NCI-H1092 (cell line): ENCODE data around the gene IDI1.
"Not testable (repeated sequence)": the region's sequence is repeated elsewhere in the genome, so short reads cannot be mapped to it uniquely, and the experiment has no call there.

ENCODE experiments used
- DNase-seq: peaks from one replicate; lab custom pipeline; 2025; lab: John Stamatoyannopoulos, UW

IDI1 gene

GRCh38 chr10:1034758-1035157 lies 14.2 kb downstream of the IDI1 start:
- DNase-seq = no peak

GRCh38 chr10:1033601-1034000 lies 15.3 kb downstream of the IDI1 start:
- no peak for DNase-seq

DNA sequence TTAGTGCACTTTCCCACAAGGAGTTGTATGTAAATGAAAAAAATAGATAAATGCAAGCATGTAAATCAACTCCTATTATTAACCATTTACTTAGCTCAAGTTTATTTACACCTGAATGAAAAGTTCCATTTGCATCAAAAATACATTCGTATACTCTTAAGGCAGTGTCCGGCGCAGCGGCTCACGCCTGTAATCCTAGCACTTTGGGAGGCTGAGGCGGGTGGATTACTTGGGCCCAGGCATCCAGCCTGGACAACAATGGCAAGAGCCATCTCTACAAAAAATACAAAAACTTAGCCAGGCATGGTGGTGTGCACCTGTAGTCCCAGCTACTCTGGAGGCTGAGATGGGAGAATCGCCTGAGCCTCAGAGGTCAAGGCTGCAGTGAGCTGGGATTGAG lies 19.1 kb downstream of the IDI1 start:
- no peak for DNase-seq

DNA sequence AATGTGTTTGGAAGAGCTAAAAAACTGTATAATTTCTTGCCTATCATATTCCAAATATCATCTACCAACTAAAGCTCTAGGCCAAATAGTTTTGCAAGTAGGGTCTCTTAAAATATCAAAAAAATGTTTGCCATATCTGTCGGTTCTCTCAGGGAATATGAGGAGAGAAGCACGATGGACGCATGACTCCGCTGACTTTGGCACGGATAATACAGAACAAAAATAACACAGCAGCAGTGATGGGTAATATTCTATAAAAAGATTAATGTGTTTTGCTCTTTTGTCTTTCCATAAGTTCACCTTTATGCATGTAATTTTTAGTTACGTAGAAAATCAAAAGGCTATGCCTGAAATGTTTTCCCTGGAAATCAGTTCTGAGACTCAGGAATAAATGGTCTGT lies 22.3 kb downstream of the IDI1 start:
- DNase-seq = no peak

DNA sequence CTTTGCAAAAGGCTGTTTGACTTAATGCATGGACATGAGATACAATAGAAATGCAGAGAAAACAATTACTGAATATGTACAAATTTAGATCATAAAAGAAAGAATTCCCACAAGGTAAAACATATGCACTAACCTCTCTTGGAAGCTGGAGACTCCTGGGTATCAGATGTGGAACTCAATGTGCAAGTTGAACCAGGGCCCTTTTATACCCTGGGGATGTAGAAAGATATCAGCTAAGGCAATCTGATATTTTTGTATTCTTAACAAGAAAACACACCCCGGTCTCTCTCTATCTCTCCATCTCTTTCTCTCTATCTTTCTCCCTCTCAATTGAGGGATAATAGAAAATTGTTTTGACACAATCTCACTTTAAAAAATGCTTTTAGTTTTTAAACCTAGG lies 23.2 kb downstream of the IDI1 start, which contains the start of gene IDI2:
Gene IDI2 (minus strand): TSS at position 177 of the 400 bp plus-strand sequence. CDS start 1,136 bp downstream, outside the sequence.
- no peak for DNase-seq

GRCh38 chr10:1024103-1024502 lies 24.8 kb downstream of the IDI1 start:
- DNase-seq = no peak

DNA sequence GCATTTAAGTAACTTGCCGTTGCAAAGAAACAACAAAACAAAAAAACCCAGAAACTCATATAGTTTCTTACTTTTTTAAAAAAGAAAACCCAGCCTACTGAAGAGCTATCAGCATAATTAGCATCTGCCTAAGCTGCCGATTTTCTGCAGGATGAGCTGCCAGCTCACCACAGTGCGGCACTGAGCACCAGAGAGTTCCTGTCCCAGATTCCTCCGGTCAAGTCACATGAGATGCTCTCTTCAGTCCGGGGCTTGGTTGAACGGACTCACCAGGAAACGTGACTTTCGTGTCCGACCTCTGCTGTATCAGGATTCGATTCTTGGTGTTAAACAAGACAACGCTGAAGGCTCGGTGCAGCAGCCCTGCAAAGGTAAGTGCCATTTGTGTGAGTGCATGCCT lies 26.5 kb downstream of the IDI1 start:
- DNase-seq = no peak

- DNase-seq = no peak
These were observed 28.0 kb downstream of the IDI1 start for GRCh38 chr10:1020958-1021357.

GRCh38 chr10:1020460-1020859 lies 28.5 kb downstream of the IDI1 start:
- no peak for DNase-seq

DNA sequence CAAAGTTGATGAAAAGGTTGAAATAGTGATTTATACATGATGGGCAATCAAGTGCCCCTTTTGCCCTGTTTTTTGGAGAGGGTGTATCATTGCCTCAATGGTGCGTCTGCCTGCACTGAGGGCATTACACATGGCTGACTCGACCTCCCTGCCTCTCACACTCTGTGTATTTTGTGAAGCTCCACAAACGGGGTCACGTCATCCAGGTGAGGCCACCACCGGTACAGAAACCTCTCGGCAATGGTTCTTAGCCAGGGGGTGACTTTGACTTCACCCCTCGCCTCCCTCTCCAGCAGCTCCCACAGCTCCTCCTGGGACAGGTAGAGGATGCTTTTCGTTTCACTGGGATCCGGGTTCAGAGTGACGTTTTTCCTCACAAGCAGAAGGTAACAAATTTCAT lies 29.6 kb downstream of the IDI1 start:
- no peak for DNase-seq

GRCh38 chr10:1015688-1016087 lies 33.2 kb downstream of the IDI1 start:
- no peak for DNase-seq

- no peak for DNase-seq
These were observed 37.2 kb downstream of the IDI1 start for GRCh38 chr10:1011696-1012095.

DNA sequence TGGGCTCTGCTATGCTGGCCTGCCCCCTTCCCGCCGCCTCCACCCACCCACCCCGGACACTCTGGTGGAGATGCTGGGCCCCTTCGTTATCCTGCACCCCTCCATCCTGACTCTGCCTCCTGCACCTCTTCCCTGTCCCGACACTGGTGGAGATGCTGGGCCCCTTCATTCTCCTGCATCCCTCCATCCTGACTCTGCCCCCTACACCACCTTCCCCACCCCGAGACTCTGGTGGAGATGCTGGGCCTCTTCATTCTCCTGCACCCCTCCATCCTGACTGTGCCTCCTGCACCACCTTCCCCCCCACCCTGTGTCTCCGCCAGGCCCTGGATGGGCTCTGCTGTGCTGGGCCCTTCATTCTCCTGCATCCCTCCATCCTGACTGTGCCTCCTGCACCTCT lies 38.2 kb downstream of the IDI1 start:
- DNase-seq = no peak

- DNase-seq = not testable (repeated sequence)
These were observed 39.0 kb downstream of the IDI1 start for GRCh38 chr10:1009947-1010346.

DNA sequence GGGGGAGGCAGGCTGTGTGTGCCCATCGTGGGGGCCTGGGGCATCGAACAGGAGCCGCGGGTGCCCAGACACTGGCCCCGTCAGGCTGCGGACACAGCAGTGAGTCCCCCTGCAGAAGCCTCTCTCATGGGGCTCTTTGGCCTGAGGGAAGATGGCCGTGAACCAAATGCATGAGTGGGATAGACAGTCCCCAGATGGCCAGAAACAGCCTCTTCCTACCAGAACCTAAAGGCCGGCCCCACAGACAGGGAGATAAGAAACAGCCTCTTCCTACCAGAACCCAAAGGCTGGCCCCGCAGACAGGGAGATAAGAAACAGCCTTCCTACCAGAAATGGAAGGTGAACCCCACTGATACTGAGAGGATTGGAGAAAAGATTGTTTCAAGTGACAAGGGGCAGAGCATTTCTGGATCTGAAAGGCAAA lies 39.8 kb downstream of the IDI1 start:
- no peak for DNase-seq

DNA sequence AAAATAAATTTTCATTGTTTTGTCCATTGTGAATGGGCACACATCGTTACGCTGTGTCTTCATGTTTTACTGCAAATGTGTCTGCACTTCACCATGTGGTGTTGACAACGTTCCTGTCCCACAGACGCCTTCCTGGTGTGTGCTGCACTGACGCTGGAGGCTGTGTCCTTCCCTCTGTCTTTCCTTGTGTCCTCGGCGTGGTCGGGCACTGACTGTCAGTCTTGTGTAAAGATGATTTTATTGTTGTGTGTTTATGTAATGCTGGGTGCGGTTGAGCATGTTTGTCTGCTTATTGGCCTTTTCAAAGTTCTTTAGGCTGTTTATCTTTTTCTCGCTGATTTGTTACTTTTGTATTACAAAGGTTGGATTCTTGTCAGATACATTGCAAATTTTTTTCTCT lies 41.3 kb downstream of the IDI1 start:
- no peak for DNase-seq

DNA sequence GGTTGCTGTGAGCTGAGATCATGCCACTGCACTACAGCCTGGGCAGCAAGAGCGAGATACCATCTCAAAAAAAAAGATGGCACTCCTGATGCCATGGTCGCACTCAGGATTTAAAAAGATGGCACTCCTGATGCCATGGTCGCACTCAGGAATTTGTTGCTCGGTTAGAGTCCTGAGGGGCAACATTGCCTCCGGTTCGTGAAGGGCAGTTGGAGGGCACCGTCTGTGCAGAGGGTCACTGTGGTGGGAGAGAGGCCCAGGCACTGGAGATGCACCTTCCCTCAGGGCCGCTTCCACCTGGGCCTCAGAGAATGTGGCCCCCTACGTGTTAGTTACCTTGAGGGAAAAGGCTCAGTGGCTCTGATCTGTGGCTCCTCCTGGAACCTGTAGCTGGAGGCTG lies 42.3 kb downstream of the IDI1 start:
- DNase-seq = no peak

DNA sequence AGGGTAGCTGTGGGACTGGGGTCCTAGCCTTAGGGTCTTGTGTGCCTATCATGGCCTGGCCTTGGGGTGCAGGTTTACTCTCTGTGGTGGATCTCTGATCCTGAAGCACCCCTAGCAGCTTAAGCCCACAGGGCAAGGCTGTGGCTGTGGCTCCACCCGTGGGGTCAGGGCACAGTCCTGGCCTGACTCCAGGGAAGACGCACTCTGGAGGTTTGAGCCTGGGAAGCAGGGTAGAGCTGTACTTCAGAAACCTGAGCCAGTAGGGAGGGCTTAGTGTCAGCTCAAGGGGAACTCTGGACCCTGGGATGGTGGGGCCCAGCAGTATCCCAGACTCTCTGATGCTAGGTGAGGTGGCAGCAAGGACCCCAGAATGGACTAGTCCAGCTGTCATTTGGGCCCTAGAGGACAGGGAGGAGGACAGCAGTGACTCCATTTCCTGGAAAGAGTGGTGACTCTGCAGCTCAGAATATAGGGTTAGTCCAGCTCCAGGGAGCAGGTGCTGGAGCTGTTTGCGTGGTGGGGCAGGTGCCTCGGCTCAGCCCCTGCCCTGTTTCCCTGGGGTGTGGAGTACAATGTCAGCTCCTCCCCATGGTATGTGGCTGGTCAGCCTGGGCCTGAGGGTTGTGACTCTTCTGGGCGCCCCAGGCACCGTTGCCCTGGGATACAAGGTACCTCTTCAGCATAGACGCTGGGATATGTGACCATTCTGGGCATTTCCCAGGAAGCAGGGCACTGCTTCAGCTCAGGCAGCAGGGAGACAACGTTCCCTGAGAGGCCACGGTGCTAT lies 44.8 kb downstream of the IDI1 start:
- no peak for DNase-seq

DNA sequence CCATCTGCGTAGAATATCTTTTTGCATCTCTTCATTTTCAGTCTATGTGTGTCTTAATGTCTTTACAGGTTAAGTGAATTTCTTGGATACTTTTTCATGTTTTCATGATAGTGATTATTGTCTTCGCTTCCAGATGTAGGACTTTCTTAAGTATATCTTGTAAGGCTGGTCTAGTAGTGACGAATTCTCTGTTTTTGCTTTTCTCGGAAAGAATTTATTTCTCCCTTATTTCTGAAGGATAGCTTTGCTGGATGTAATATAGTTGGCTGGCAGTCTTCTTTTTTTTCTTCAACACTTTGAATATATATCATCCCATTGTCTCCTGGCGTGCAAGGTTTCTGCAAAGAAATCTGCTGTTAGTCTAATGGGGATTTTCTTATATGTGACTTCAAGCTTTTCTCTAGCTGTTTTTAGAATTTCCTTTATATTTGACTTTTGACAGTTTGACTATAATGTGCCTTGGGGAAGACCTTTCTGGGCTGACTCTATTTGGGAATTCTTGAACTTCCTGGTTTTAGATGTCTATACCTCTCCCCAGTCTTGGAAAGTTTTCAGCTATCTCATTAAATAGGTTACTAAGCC lies 46.4 kb downstream of the IDI1 start:
- no peak for DNase-seq

- no peak for DNase-seq
These were observed 51.5 kb downstream of the IDI1 start for GRCh38 chr10:997266-998022.

- DNase-seq = no peak
These were observed 52.9 kb downstream of the IDI1 start for GRCh38 chr10:996031-996430.

DNA sequence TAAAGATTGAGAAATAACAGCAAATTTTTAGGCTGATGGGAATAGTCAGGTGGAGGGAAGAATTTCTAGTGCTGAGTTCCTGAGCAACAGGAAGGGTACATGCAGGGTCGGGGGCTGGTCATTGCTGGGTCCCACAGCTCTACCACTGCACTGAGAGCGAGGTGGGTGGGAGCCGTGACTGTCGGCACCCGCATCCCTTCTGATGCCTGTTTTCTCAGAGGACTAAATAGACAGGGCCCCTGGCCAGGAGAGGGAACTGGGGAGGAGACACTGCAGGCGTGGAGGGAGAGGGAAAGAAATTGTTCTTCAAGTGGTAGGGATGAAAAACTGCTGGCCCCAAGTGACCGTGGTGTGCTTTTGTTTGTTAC lies 53.4 kb downstream of the IDI1 start:
- no peak for DNase-seq
